GM12875 (cell line): Measurements from ENCODE around the gene OR2S2.
"Not testable (repeated sequence)": the region's sequence is repeated elsewhere in the genome, so short reads cannot be mapped to it uniquely, and the experiment has no call there.

Source experiments
- H3K4me3 ChIP-seq: one replicate; pipeline ENCODE4 v1.5.1; 2011; ENCODE audit warnings: low read depth, low read length, control low read depth
- CTCF ChIP-seq: IDR thresholded peaks from 2 replicates; pipeline ENCODE4 v1.5.1; 2011; ENCODE audit warnings: low read depth, mild to moderate bottlenecking, control low read depth, inconsistent platforms, low read length, moderate library complexity, borderline replicate concordance; ENCODE audit not compliant: insufficient read depth

Gene OR2S2

GRCh38 chr9:35958104-35958837, at the start of gene OR2S2:
Gene OR2S2, minus strand, starts transcription at chr9:35958154. Its CDS starts 56 bp downstream, at chr9:35958098.
- TF ChIP-seq CTCF: no peak
- H3K4me3 ChIP-seq: no peak within 1 kb of the TSS

- no peak for TF ChIP-seq CTCF
- no peak overlapping the region for H3K4me3 ChIP-seq
Observed at GRCh38 chr9:36007316-36007708, 49.4 kb upstream of the OR2S2 start.

GRCh38 chr9:36006549-36007315, 48.8 kb upstream of the OR2S2 start:
- no peak for TF ChIP-seq CTCF
- no peak overlapping the region for H3K4me3 ChIP-seq

GRCh38 chr9:36005891-36006290, 47.9 kb upstream of the OR2S2 start:
- TF ChIP-seq CTCF: no peak
- no peak overlapping the region for H3K4me3 ChIP-seq

GRCh38 chr9:35998333-35998732, 40.4 kb upstream of the OR2S2 start:
- no peak overlapping the region for H3K4me3 ChIP-seq
- TF ChIP-seq CTCF: no peak

- not testable (repeated sequence) for H3K4me3 ChIP-seq
Observed at GRCh38 chr9:35997016-35997415, 39.1 kb upstream of the OR2S2 start.

GRCh38 chr9:35996358-35996970, 38.5 kb upstream of the OR2S2 start:
- no peak for TF ChIP-seq CTCF
- no peak overlapping the region for H3K4me3 ChIP-seq
